Mammary epithelial cell (primary cell): ENCODE data around the gene AKAP8L.

Source experiments
- CTCF ChIP-seq, 2 donors: IDR thresholded peaks in 1 of 2; conservative IDR thresholded peaks in 1 of 2; 2 replicates each; pipeline ENCODE4 v1.5.1; 2011 to 2012; ENCODE audit warnings: inconsistent platforms in 2 of 2, low read length in 2 of 2, mild to moderate bottlenecking in 2 of 2, control low read depth in 1 of 2, low read depth in 1 of 2; ENCODE audit not compliant: insufficient read depth in 1 of 2; ENCODE audit errors: extremely low read depth in 1 of 2
- EZH2 ChIP-seq: IDR thresholded peaks from 2 replicates; pipeline ENCODE4 v1.6.1; 2012; ENCODE audit warnings: low read length, inconsistent platforms, borderline replicate concordance

- TF ChIP-seq EZH2 (no peak), CTCF (conservative IDR thresholded peaks at IDR 0.05 in 1 of 2, IDR thresholded peaks at IDR 0.05 in 1 of 2; ENCODE audit: extremely low read depth in 1 of 2, insufficient read depth in 1 of 2, low read depth in 1 of 2, low read length in 2 of 2) (no peak)
Measured at GRCh38 chr19:15400521-15401396, 18.0 kb downstream of the AKAP8L start.
